SK-N-SH (cell line): ENCODE data around the gene ATXN7L3. TPM values are rescaled to one million over a fixed set of nuclear protein-coding genes. Genes with fewer than 3 reads are reported as not detected.

Experiments used
- CTCF ChIA-PET: fragments of 300-600, 350-600 bp; formaldehyde crosslinking; extraction: SDS; loops from one replicate; lab custom pipeline; 2021; lab: Yijun Ruan, JAX
- POLR2A ChIA-PET: fragments of 350-600 bp; sonication (Branson Sonifier 250); formaldehyde crosslinking; extraction: SDS; loops from one replicate; lab custom pipeline; 2020; ENCODE audit warnings: antibody characterized with exemption, inconsistent platforms; lab: Yijun Ruan, JAX
- DNase-seq: peaks from one replicate; pipeline ENCODE4 v3.0.0; 2012
- H2AFZ ChIP-seq: fragments of 200-600 bp; sonication (generic); 2 replicates; pipeline ENCODE4 v1.8.1; 2016; ENCODE audit warnings: antibody characterized with exemption, mild to moderate bottlenecking, low read depth
- H3F3A ChIP-seq: fragments of 200-600 bp; sonication (generic); replicated peaks from 2 replicates; pipeline ENCODE3; 2016; ENCODE audit warnings: antibody characterized with exemption, mild to moderate bottlenecking; ENCODE audit not compliant: insufficient read depth
- H3K27ac ChIP-seq, 2 experiments: fragments of 200-500 bp in 1 of 2; fragments of 200-600 bp in 1 of 2; sonication (Bioruptor generic) in 1 of 2; sonication (generic), shearing (Covaris generic) in 1 of 2; 2 replicates each; pipeline versions ENCODE4 v1.5.1 to v1.6.1; 2014 to 2016; ENCODE audit warnings: low read depth in 2 of 2, inconsistent platforms in 1 of 2, low read length in 1 of 2, mild to moderate bottlenecking in 1 of 2, mixed read lengths in 1 of 2
- H3K27me3 ChIP-seq: fragments of 200-600 bp; sonication (generic), shearing (Covaris generic); 2 replicates; pipeline ENCODE4 v1.6.1; 2016; ENCODE audit warnings: mixed run types; ENCODE audit not compliant: insufficient read depth
- H3K36me3 ChIP-seq, 2 experiments: fragments of 200-500 bp in 1 of 2; fragments of 200-600 bp in 1 of 2; sonication (Bioruptor generic) in 1 of 2; sonication (generic) in 1 of 2; replicated peaks in 1 of 2; 2 replicates each; pipeline versions ENCODE3 to v1.5.1; 2014 to 2016; ENCODE audit warnings: low read length in 1 of 2, mild to moderate bottlenecking in 1 of 2; ENCODE audit not compliant: insufficient read depth in 2 of 2, control insufficient read depth in 1 of 2
- H3K4me1 ChIP-seq, 2 experiments: fragments of 200-500 bp in 1 of 2; fragments of 200-600 bp in 1 of 2; sonication (Bioruptor generic) in 1 of 2; sonication (generic), shearing (Covaris generic) in 1 of 2; 2 replicates each; pipeline versions ENCODE4 v1.5.1 to v1.6.1; 2014 to 2016; ENCODE audit warnings: low read depth in 1 of 2, low read length in 1 of 2, mixed run types in 1 of 2; ENCODE audit not compliant: insufficient read depth in 2 of 2, control insufficient read depth in 1 of 2
- H3K4me2 ChIP-seq: fragments of 200-600 bp; sonication (generic), shearing (Covaris generic); 2 replicates; pipeline ENCODE4 v1.6.1; 2017; ENCODE audit warnings: mixed run types
- H3K4me3 ChIP-seq, 2 experiments: fragments of 200-500 bp in 1 of 2; fragments of 200-600 bp in 1 of 2; sonication (Bioruptor generic) in 1 of 2; sonication (generic), shearing (Covaris generic) in 1 of 2; 2 replicates each; pipeline versions ENCODE4 v1.5.1 to v1.8.1; 2014 to 2016; ENCODE audit warnings: low read depth in 2 of 2, inconsistent platforms in 1 of 2, low read length in 1 of 2, mild to moderate bottlenecking in 1 of 2, mixed read lengths in 1 of 2, moderate library complexity in 1 of 2
- H3K79me2 ChIP-seq: fragments of 200-600 bp; sonication (generic); 2 replicates; pipeline ENCODE4 v1.8.1; 2017; ENCODE audit warnings: mild to moderate bottlenecking; ENCODE audit not compliant: insufficient read depth
- H3K9ac ChIP-seq: fragments of 200-600 bp; sonication (generic); 2 replicates; pipeline ENCODE4 v1.6.1; 2017; ENCODE audit warnings: mixed run types
- H3K9me2 ChIP-seq: fragments of 200-600 bp; sonication (generic); 2 replicates; pipeline ENCODE4 v1.6.1; 2017; ENCODE audit warnings: mixed run types
- H3K9me3 ChIP-seq: fragments of 200-600 bp; sonication (generic); 2 replicates; pipeline ENCODE4 v1.6.1; 2017; ENCODE audit warnings: mixed run types, mild to moderate bottlenecking, moderate library complexity
- H4K20me1 ChIP-seq: fragments of 200-600 bp; sonication (generic); 2 replicates; pipeline ENCODE4 v1.6.1; 2017; ENCODE audit warnings: mild to moderate bottlenecking, mixed run types; ENCODE audit not compliant: insufficient read depth
- EP300 ChIP-seq, 2 experiments: IDR thresholded peaks; 2 replicates each; pipeline versions ENCODE4 v1.4.0 to v1.6.1; 2012; ENCODE audit warnings: borderline replicate concordance in 1 of 2, low read depth in 1 of 2, low read length in 1 of 2
- JUND ChIP-seq: IDR thresholded peaks from 2 replicates; pipeline ENCODE4 v1.4.0; 2012
- MEF2A ChIP-seq: IDR thresholded peaks from 2 replicates; pipeline ENCODE4 v1.4.0; 2012; ENCODE audit warnings: low read depth, borderline replicate concordance
- POLR2AphosphoS5 ChIP-seq: IDR thresholded peaks from 2 replicates; pipeline ENCODE4 v1.6.1; 2012; ENCODE audit warnings: low read depth, low read length
- RCOR1 ChIP-seq: fragments of 150-350 bp; IDR thresholded peaks from 2 replicates; pipeline ENCODE4 v1.6.1; 2017; ENCODE audit warnings: antibody characterized with exemption, low read length
- SMC3 ChIP-seq: IDR thresholded peaks from 2 replicates; pipeline ENCODE4 v1.6.1; 2012; ENCODE audit warnings: low read depth, low read length, improper control_type of control experiment
- TCF12 ChIP-seq: IDR thresholded peaks from 2 replicates; pipeline ENCODE4 v1.4.0; 2012
- YY1 ChIP-seq: IDR thresholded peaks from 2 replicates; pipeline ENCODE4 v1.4.0; 2012; ENCODE audit warnings: low read depth, mild to moderate bottlenecking
- WGBS: methylation state at CpG from one replicate; pipeline ENCODE4 v1.1.6; 2017; ENCODE audit warnings: low lambda C conversion rate; 5-methylcytosine and 5-hydroxymethylcytosine counted together
- polyA plus RNA-seq, 3 experiments: library from polyadenylated mRNA; depleted of rRNA; stranded (reverse); fragments of >200 nt; gene quantifications; 2 replicates each; pipeline ENCODE4 v1.2.3, GENCODE V29; 2012
- TF ChIP-seq, protein P1 (sequence below): fragments of 150-350 bp; IDR thresholded peaks from 2 replicates; pipeline ENCODE4 v1.6.1; 2017; ENCODE audit warnings: antibody characterized with exemption, low read length, low read depth, borderline replicate concordance
- TF ChIP-seq, protein P2 (sequence below): IDR thresholded peaks from 2 replicates; pipeline ENCODE4; 2012
- TF ChIP-seq, protein P3 (sequence below): IDR thresholded peaks from 2 replicates; pipeline ENCODE4 v1.6.1; 2012; ENCODE audit warnings: mild to moderate bottlenecking, low read depth, low read length, moderate library complexity
- TF ChIP-seq, protein P4 (sequence below): IDR thresholded peaks from 2 replicates; pipeline ENCODE4 v1.4.0; 2012; ENCODE audit warnings: low read depth, borderline replicate concordance

Gene ATXN7L3
- polyA plus RNA-seq, 1 of the 3 experiments (the other 2 are of a cell fraction) = 47.7 TPM

DNA sequence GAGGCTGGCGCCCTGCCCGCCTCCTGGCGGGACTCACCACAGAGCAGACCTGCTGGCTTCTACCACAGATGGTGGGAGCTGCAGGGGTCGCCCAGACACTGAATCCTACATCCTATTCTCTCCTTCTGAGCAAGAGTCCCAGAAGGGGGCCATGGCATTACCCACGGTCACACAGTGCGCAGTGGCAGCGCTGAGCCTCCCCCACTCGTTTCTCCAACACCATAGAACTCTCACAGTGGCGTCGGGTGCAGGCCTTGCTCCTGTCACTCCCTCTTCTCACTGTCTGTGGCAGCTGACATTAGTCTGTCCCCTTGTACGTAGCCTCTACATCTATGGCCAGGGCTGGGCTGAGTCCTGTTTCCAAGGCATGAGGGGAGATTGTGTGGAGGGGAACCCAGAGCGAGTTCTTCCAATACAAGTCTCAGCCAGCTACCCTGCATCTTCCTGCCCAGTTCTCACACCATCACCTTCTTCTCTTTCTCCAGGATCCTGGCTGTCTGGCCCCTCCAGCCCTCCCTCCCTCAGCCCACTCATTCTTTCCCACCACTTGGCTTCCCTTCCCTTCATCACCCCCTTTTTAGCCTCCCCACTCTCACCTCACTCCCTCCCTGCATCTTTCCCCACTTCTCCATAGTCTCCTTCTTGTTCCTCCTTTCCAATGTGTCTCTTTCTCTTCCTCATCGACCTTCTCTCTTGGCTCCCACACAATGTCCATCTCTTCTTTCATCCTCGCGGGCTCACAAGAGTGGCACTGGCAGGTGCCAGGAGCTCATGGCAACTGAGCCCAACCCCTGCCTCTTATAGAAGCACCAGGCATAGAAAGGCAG is 13.9 kb upstream of the ATXN7L3 start:
- no peak overlapping the region for H3K4me3 ChIP-seq
- no peak overlapping the region for H2AFZ ChIP-seq
- H3K4me1 ChIP-seq = peaks cover 12% of the 10 kb centered on the region in 2 experiments; a peak in 3 of 4 replicates
- H4K20me1 ChIP-seq = peaks cover 31% of the 10 kb centered on the region
- POLR2A ChIA-PET = interaction anchor here (0.9 to 1.0 kb wide), 2 partner anchors 15 to 132 kb away, joined by 3 read pairs; no protein-coding TSS in a partner anchor
- H3F3A ChIP-seq = peaks cover 6% of the 10 kb centered on the region
- WGBS = 94% methylated on average over 15 of the region's 15 CpGs
- TF ChIP-seq, protein P1, sequence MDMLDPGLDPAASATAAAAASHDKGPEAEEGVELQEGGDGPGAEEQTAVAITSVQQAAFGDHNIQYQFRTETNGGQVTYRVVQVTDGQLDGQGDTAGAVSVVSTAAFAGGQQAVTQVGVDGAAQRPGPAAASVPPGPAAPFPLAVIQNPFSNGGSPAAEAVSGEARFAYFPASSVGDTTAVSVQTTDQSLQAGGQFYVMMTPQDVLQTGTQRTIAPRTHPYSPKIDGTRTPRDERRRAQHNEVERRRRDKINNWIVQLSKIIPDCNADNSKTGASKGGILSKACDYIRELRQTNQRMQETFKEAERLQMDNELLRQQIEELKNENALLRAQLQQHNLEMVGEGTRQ = no peak
- no peak for TF ChIP-seq TCF12
- TF ChIP-seq, protein P2, sequence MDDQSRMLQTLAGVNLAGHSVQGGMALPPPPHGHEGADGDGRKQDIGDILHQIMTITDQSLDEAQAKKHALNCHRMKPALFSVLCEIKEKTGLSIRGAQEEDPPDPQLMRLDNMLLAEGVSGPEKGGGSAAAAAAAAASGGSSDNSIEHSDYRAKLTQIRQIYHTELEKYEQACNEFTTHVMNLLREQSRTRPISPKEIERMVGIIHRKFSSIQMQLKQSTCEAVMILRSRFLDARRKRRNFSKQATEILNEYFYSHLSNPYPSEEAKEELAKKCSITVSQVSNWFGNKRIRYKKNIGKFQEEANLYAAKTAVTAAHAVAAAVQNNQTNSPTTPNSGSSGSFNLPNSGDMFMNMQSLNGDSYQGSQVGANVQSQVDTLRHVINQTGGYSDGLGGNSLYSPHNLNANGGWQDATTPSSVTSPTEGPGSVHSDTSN = no peak
- TF ChIP-seq, all 33 proteins: peak for 0
- DNase-seq = no peak
- H3K4me2 ChIP-seq = no peak overlapping the region
- H3K9me3 ChIP-seq = no peaks in the 10 kb centered on the region
- no peaks in the 10 kb centered on the region for H3K27me3 ChIP-seq
- H3K79me2 ChIP-seq = peaks cover 36% of the 10 kb centered on the region
- no peak overlapping the region for H3K9ac ChIP-seq
- H3K9me2 ChIP-seq = no peaks in the 10 kb centered on the region
- CTCF ChIA-PET = interaction anchor here (0.5 to 6.7 kb wide), 9 partner anchors 8 to 149 kb away, joined by 3 to 57 read pairs (median 3); partner anchors contain the start of gene FAM171A2
- peaks cover 47 to 74% of the 10 kb centered on the region in 2 experiments for H3K36me3 ChIP-seq
- H3K27ac ChIP-seq = no peak overlapping the region

DNA sequence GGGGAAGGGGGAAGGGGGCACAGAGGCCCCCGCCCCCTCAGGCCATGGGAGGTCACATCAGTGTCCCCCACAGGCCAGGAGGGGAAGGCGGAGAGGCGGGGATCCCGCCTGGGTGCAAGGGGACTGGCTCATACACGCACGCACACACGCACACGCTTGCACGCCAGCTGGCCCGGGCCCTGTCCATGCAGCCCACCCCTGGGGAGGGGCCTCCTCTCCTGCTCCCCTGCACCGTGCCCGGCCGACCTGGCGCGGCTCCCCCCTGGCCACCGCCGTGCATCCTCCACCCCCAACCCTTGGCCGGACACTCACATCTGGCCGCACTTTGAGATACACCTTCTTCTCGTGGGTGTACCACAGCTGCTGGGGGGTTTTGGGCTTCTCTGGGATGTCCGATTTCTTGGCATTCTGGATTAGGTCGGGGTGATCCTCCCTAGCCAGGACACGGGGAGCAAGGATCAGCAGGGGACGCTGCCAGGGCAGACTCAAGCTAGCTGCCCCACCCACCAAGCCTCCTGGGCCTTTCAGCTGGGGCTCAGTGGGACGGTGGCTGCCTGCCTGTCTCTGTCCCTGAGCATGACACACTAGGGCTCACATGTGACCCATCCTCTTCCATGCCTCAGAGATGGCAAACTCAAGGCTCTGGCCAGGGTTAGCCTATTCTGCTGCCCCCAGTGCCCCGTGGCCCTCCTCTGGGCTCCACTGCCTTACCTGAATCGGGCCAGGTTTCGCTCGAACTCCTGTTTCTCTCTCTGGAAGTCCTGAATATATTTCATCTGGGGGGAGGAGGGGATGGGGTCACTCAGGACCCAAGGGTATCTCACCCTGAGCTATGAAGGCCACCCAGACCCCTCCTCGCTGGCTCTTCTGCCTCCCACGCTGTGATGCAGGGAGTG is 13.1 kb upstream of the ATXN7L3 start:
- Histone ChIP-seq H3K9me2 (no peaks in the 10 kb centered on the region), H3K79me2 (peaks cover 30% of the 10 kb centered on the region), H3K27ac (no peak overlapping the region), H2AFZ (no peak overlapping the region), H3K9me3 (no peaks in the 10 kb centered on the region), H3K4me1 (peaks cover 7 to 16% of the 10 kb centered on the region in 2 experiments; a peak in 3 of 4 replicates), H3F3A (peaks cover 15% of the 10 kb centered on the region), H3K4me2 (no peak overlapping the region), H3K4me3 (no peak overlapping the region), H3K9ac (no peak overlapping the region), H3K27me3 (no peaks in the 10 kb centered on the region), H3K36me3 (peaks cover 51 to 80% of the 10 kb centered on the region in 2 experiments), H4K20me1 (peaks cover 27% of the 10 kb centered on the region)
- no peak for DNase-seq
- ChIA-PET POLR2A (interaction anchor here (0.9 to 1.0 kb wide), 2 partner anchors 16 to 133 kb away, joined by 3 read pairs; no protein-coding TSS in a partner anchor), CTCF (interaction anchor here (0.6 to 6.7 kb wide), 6 partner anchors 9 to 138 kb away, joined by 3 to 57 read pairs (median 4); no protein-coding TSS in a partner anchor)
- 96% methylated on average over 21 of the region's 31 CpGs for WGBS
- TF ChIP-seq, protein P3, sequence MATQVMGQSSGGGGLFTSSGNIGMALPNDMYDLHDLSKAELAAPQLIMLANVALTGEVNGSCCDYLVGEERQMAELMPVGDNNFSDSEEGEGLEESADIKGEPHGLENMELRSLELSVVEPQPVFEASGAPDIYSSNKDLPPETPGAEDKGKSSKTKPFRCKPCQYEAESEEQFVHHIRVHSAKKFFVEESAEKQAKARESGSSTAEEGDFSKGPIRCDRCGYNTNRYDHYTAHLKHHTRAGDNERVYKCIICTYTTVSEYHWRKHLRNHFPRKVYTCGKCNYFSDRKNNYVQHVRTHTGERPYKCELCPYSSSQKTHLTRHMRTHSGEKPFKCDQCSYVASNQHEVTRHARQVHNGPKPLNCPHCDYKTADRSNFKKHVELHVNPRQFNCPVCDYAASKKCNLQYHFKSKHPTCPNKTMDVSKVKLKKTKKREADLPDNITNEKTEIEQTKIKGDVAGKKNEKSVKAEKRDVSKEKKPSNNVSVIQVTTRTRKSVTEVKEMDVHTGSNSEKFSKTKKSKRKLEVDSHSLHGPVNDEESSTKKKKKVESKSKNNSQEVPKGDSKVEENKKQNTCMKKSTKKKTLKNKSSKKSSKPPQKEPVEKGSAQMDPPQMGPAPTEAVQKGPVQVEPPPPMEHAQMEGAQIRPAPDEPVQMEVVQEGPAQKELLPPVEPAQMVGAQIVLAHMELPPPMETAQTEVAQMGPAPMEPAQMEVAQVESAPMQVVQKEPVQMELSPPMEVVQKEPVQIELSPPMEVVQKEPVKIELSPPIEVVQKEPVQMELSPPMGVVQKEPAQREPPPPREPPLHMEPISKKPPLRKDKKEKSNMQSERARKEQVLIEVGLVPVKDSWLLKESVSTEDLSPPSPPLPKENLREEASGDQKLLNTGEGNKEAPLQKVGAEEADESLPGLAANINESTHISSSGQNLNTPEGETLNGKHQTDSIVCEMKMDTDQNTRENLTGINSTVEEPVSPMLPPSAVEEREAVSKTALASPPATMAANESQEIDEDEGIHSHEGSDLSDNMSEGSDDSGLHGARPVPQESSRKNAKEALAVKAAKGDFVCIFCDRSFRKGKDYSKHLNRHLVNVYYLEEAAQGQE = no peak
- TF ChIP-seq SMC3 (no peak), EP300 (IDR thresholded peaks at IDR 0.05; ENCODE audit: borderline replicate concordance in 1 of 2, low read depth in 1 of 2, low read length in 1 of 2) (no peak), RCOR1 (no peak), JUND (no peak), YY1 (no peak), TCF12 (no peak), MEF2A (no peak), POLR2AphosphoS5 (no peak)
- TF ChIP-seq, protein P4, sequence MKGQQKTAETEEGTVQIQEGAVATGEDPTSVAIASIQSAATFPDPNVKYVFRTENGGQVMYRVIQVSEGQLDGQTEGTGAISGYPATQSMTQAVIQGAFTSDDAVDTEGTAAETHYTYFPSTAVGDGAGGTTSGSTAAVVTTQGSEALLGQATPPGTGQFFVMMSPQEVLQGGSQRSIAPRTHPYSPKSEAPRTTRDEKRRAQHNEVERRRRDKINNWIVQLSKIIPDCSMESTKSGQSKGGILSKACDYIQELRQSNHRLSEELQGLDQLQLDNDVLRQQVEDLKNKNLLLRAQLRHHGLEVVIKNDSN = no peak
- TF ChIP-seq, protein P2 = no peak
